HG03457 (cell line): ENCODE data around the gene SPG11.
"Not testable (repeated sequence)": the region's sequence is repeated elsewhere in the genome, so short reads cannot be mapped to it uniquely, and the experiment has no call there.

Experiments
- ATAC-seq: cut with Tn5 transposase; IDR thresholded peaks from one replicate; pipeline ENCODE4 v1.9.1; 2021; ENCODE audit warnings: moderate number of reproducible peaks; ENCODE audit not compliant: unreplicated experiment

Gene SPG11

GRCh38 chr15:44663410-44664308 lies at the start of gene SPG11:
SPG11 (minus strand) TSS chr15:44663662; CDS start chr15:44663647, 15 bp downstream.
- peak; percentile 53 for ATAC-seq

GRCh38 chr15:44712346-44713005 lies 49.0 kb upstream of the SPG11 start:
- ATAC-seq = no peak

GRCh38 chr15:44711743-44712345 lies 48.4 kb upstream of the SPG11 start:
- peak; percentile 10 for ATAC-seq

GRCh38 chr15:44711096-44711742 lies 47.8 kb upstream of the SPG11 start, which contains the start of the genes B2M and PATL2:
B2M (plus strand) TSS chr15:44711517; CDS start chr15:44711547, 30 bp downstream.
PATL2 (minus strand) TSS chr15:44711323; CDS start chr15:44676490, 34,833 bp downstream.
- peak; percentile 81 for ATAC-seq

- no peak for ATAC-seq
These were observed 47.0 kb upstream of the SPG11 start for GRCh38 chr15:44710236-44711095.

GRCh38 chr15:44706946-44707636 lies 43.6 kb upstream of the SPG11 start:
- no peak for ATAC-seq

GRCh38 chr15:44706401-44706800 lies 42.9 kb upstream of the SPG11 start:
- no peak for ATAC-seq

- no peak for ATAC-seq
These were observed 42.5 kb upstream of the SPG11 start for GRCh38 chr15:44705986-44706385.

GRCh38 chr15:44700676-44701075 lies 37.2 kb upstream of the SPG11 start:
- ATAC-seq = not testable (repeated sequence)

- no peak for ATAC-seq
These were observed 35.2 kb upstream of the SPG11 start for GRCh38 chr15:44698641-44699040.

- ATAC-seq = no peak
These were observed 33.6 kb upstream of the SPG11 start for GRCh38 chr15:44697014-44697413.

- ATAC-seq = no peak
These were observed 31.8 kb upstream of the SPG11 start for GRCh38 chr15:44695294-44695693.

- no peak for ATAC-seq
These were observed 31.0 kb upstream of the SPG11 start for GRCh38 chr15:44694416-44694815.

GRCh38 chr15:44692659-44693058 lies 29.2 kb upstream of the SPG11 start:
- no peak for ATAC-seq

- ATAC-seq = not testable (repeated sequence)
These were observed 26.8 kb upstream of the SPG11 start for GRCh38 chr15:44690245-44690644.

- ATAC-seq = not testable (repeated sequence)
These were observed 25.9 kb upstream of the SPG11 start for GRCh38 chr15:44689318-44689717.

GRCh38 chr15:44682809-44683682 lies 19.6 kb upstream of the SPG11 start:
- ATAC-seq = not testable (repeated sequence)

- ATAC-seq = no peak
These were observed 18.7 kb upstream of the SPG11 start for GRCh38 chr15:44682211-44682610.
